Measurements from ENCODE around the gene CLTCL1.
"Not testable (repeated sequence)": the region's sequence is repeated elsewhere in the genome, so short reads cannot be mapped to it uniquely, and the experiment has no call there.

The CLTCL1 gene

DNA sequence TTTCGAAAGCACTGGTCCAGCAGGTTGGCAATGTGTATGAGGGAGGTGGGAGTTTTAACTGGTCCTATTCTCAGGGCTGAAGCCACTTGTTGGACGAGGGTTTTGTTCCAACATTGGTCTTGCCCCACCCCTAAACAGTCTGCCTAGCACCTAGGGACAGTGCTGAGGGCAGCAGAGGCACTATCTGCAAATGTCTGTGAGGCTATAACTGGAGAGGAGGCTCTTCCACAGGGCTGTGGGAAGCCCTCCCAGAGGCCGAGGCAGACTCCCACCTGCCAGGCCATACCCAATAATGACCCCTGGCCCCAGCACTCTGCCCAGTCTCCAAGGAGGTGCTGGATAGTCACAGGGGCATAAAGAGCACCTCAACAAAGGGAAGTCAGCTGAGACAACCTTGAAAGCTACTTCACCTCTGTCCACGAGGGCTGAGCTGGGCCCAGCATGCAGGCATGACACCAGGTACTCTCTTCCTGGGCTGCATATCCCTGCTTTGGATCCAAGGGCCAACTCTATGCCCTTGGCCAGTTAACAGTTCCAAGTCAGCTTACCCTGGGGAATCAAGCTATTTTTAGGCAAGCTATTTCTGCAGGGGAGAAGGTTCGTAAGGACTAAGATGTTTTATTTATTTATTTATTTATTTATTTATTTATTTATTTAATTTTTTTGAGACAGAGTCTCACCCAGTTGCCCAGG lies 72.8 kb downstream of the CLTCL1 start:
- DNase-seq = no peak

DNA sequence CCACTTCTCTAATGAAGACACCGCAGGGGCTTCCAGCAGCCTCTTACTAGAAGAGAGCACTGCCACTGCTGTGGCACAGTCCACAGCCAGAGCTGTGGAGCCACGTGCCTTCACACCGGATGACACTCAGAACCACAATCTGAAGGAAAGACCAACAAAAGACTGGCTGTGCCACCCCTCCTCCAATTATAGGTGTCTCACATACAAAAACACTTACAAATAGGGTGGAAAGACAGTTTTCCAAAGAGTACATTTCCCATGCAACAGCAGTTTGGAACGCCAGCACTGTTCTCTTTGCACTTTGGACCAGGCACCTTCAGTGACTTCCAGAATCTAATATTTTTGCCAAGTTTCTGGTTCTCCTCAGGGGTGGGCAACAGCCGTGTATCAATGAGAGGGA lies 74.9 kb downstream of the CLTCL1 start:
- no peak for DNase-seq

DNA sequence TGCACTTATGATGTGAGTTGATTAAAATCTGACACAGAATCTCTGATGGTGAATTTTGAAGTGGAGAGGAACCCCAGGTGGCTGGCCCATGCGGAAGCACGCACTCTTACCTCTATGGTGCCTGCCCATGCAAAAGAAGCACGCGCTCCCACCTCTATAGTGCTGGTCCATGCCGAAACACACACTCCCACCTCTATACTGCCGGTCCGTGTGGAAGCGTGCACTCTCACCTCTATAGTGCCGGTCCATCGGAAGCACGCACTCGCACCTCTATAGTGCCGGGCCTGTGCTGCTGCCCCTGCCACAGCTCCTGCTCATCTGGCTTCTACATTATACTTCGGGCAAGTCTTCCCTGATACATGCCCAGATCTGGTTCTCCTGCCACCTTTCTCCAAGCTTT lies 76.2 kb downstream of the CLTCL1 start:
- no peak for DNase-seq

DNA sequence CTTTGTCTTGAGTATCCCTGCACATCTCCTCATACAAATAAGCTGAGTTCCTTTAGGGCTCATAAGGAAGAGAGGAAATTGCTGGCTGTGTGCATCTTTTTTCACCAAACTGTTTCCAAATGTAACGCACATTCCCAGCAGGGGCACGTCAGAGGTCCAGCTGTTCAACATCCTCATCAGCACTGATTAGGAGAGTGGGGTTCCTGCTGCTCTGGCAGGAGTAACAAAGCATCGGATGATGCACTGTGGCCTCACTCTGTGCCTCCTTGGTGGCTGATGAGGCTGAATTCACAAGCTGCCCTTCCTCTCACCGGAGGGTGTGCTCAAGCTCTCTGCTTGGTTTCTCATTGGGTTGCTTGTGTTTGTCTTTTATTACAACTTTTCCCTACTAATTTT lies 77.4 kb downstream of the CLTCL1 start:
- no peak for DNase-seq

DNA sequence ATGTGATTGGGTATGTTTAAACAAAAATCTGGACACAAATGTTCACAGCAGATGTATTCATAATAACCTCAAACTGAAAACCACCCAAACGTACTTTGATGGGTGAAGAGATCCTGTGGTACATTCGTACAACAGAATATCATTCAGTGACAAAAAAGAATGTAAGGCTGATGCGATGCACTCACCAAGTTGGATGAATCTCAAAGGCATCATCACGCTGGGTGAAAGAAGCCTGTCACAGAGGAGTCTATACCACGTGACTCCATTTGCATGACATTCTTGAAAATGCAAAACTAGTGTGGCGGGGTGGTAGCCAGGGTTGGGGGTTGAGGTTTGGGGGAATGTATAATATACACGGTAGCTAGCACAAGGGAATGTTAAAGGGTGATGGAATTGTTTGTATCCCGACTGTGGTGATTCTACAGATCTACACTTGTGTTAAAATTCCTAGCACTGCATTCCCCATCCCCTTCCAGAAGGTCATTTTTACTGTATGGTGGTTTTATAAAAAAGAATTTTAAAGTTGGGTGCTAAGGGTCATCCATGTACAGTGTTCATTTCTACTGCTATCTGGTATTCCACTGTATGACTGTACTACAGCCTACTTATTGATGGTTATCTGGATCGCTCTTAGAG lies 78.0 kb downstream of the CLTCL1 start:
- DNase-seq = peak in 11 of 56 donors; percentile 5 to 52 (median 28)

DNA sequence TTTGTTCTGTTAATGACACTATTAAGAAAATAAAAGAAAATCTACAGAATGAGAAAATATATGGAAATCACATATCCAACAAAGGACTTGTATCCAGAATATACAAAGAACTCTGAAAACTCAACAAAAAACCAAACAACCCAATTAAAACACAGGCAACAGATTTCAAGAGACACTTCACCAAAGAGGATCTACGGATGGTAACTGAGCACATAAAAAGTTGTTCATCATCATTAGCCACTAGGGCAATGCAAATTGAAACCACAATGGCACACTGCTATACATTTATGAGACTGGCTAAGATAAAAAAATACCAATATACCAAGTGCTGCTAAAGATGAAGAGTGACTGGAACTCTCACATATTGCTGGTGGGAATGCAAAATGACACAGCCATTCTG lies 78.5 kb downstream of the CLTCL1 start:
- DNase-seq = no peak

DNA sequence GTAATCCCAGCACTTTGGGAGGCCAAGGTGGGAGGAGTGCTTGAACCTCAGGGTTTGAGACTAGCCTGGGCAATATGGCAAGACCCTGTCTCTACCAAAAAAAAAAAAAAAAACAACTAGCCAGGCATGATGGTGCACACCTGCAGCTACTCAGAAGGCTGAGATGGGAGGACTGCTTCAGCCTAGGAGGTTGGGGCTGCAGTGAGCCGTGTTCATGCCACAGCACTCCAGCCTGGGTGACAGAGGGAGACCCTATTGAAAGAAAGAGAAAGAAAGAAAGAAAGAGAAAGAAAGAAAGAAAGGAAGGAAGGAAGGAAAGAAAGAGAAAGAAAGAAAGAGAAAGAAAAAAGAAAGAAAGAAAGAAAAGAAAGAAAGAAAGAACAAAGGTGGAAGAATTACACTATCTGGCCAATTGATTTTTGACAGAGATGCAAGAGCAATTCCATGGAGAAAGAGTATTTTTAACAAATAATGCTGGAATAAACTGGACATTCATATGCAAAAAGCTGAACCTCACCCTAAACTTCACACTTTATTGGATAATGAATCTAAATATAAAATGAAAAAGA lies 79.1 kb downstream of the CLTCL1 start:
- no peak for DNase-seq

DNA sequence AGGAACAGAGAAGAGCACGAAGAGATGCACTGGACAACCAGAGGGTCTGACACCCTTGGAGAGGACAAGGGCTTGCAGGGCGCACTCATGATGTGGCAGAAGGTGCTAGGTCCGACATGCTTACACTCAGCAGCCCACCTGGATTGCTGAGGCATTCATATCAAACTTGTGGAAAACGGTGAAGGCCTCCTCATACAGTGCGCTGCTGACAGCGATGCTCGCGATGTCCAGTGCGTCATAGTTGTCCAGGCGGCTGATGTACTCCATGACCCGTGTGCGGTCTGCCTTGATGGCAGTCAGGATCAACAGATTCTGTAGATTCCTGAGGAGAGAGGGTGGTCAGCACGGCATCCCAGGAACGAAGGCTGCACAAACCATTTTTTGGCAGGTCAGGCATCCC lies 81.3 kb downstream of the CLTCL1 start:
- DNase-seq = no peak

DNA sequence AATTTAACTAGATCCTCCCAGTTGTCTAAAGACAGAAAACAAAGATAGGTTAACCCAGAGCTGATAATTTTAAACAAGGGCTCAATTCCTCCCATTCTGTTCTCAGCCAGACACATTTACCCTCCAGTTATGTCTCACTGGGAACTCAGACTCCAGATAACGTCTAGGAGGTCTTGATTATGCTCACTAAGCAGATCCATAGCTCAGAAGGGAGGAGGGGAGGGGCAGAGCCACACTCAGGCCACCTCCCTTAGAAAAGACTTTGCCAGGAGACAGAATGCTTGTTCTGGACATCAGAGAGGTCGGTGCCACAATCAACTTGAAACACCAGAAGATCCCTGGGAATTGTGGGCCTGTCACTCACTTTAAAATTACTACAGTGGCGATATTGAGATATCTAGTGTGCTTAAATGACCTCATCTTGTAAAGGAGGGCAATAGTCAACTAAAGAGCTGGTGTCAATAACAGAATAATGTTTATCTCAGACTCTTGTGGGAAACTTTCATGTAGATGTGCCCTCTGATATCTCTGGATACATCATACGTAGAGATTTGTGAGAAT lies 83.2 kb downstream of the CLTCL1 start:
- DNase-seq = no peak

DNA sequence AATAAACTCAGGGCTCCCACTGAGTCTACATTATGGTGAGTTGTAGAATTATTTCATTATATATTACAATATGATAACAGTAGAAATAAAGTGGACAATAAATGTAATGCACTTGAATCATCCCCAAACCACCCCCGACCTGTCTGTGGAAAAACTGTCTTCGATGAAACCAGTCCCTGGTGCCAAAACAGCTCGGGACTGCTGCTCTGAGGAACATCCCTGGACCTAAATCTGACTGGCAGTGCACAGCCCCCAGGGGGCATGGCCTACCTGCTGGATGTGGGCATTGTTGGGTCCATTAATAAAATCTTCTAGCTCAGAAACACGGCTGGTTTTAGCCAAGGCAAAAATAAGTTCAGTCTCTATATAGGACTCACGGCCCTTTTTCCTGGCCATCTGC lies 83.6 kb downstream of the CLTCL1 start:
- no peak for DNase-seq

DNA sequence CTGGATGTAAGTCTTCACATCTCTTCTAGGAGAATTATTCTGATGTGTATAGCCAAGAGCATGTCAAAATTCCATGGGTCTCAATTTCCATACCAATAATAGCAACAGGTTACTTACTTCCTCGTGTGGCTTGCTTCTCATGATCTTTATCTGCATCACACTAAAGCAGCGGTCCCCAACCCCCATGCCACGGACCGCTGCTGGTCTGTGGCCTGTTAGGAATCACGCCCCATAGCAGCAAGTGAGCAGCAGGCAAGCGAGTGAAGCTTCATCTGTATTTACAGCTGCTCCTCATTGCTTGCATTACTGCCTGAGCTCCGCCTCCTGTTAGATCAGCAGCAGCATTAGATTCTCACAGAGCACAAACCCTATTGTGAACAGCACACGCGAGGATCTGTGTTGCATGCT lies 84.1 kb downstream of the CLTCL1 start:
- peak in 4 of 56 donors; percentile 15 to 55 (median 26) for DNase-seq

DNA sequence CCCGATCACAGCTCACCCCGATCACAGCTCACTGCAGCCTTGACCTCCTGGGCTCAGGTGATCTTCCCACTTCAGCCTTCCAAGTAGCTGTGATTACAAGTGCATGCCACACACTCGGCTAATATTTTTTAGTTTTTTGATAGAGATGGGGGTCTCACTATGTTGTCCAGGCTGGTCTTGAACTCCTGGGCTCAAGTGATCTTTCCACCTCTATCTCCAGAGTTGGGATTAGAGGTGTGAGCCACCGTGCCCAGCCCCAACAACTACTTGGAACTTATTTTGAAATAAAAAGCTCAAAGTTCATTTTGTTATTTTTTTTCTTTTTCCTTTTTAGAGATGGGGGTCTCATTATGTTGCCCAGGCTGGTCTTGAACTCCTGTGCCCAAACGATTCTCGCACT lies 85.2 kb downstream of the CLTCL1 start:
- DNase-seq = no peak

DNA sequence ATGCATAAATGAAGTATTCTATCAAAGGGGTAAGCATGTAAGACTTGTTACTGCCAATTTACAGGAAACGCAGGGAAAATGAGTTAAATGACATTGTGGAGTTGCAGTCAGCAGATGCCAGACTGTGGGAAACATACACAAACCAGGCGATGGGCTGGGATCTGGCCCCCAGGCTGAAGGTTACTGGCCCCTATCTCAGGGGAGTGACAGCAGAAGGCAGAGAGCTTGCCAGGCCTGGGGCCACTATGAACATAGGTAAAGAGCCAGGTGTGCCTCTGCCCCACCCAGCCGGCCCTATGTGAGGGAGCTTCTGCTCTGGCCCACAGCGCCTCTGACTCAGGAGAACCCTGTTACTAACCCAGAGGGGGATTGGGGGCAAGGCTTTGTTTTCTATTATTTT lies 86.9 kb downstream of the CLTCL1 start:
- DNase-seq = no peak

DNA sequence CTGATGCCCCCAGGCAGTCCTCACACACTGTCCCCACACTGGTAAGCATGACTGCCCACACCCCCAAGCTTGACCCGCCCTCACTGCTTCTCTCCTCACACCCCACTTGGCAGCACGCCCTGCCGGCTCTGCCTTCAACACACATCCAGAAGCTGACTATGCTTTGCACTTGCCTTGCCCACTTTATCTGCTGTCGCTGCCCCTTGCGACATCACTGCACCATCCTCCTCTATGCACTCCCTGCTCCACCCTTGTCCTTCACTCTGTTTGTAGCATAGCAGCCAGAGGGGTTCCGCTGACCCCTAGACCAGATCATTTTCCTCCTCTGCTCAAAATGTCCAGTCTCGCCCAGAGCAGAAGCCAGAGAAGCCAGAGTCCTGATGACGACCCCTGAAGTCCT lies 87.7 kb downstream of the CLTCL1 start:
- DNase-seq = no peak

DNA sequence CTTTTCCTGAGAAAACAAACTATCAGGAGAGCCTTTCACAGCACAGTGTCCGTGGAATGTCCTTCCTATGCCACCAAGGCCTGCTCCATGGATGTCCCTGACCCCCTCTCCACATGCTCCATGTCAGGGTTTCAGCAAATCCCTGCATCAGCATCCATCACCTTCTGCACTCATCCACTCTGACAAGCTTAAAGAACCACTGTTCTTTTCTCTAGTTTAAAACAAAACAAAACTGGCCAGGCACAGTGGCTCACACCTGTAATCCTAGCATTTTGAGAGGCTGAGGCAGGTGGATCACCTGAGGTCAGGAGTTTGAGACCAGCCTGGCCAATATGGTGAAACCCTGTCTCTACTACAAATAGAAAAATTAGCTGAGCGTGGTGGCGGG lies 88.7 kb downstream of the CLTCL1 start:
- not testable (repeated sequence) for DNase-seq

DNA sequence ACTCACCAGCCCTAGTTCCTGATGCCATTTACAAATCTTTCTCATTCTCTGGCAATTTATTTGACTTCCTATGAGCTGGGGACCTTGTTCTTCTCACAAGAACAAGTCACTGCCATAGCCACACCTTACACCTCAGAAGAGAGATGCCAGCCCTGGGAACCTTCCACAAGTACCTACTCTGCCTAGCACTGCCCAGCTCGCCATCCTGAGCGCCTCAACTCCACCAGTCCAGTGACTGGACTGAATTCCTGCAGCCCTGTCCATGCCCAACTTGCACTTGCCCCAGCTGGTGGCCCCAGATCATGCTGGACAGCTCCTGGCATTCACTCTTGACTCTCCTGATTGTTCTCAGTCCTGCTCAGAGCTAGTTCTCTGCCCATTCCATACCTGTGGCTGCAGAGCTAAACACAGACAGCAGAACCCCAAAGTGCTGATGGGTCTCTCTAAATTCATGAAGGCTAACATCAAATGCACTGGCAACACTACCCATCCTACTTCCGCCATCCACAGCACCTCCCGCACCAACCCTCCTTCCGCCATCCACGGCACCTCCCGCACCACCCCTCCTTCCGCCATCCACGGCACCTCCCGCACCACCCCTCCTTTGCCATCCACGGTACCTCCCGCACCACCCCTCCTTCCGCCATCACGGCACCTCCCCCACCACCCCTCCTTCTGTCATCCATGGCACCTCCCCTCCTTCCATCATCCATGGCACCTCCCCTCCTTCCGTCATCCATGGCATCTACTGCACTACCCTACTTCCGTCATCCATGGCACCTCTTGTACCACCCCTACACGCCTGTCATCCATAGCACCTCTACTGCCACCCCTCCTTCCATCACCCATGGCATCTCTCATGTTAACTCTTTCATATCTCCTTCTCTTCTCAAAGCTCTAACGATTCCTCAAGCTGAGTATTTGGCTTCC lies 89.4 kb downstream of the CLTCL1 start:
- DNase-seq = no peak

DNA sequence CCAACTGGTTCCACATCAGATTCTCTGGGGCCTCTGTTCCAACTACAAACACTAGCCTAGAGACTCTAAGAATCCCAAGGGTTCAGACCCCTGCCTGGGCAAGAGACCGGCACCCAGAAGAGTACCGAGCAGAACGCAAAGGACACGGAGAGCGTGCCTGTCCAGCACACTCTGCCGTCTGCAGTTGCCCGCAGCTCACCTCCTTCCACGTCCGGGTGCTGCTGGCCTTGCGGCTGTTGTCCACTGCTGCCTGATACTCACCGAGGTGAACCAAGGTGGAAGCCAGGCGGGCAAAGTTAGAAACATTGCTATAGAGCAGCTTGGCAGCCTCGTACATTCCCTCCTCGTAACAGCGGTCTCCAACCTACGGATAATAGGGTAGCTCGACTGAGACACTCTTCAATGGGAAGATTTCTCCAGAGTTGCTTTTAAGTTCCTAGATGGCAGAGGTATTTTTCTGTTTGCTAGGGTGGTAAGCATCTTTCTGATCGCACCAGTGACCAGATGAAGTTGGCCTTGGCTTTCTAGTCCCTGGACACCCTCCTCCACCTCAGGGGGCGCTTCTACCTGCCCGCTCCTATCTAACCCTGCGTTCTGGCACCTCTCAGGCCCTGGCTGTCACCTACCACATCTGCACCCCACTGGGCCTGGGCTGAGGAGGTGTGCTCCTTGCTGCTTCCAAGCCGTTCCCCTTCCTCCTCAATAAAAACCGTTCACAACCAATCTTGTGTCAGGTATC lies 90.2 kb downstream of the CLTCL1 start:
- no peak for DNase-seq

DNA sequence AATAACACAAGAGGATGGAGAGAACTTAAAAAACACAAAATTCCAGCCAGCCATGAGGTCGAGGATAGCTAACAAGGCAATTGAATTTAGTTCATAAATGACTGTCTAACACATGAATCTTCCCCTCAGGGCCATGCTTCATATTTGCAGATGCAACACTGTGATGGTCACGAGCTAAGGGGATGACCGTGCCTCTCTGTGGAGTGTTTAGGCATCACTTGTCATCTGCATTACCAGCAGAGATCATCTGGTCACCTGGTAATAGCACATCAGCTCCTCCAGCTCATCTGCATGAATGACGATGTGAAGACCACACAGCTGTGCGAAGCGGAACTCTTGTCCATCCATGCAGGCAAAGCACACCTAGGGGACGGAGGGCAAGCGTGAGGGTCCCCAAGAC lies 92.0 kb downstream of the CLTCL1 start:
- no peak for DNase-seq

DNA sequence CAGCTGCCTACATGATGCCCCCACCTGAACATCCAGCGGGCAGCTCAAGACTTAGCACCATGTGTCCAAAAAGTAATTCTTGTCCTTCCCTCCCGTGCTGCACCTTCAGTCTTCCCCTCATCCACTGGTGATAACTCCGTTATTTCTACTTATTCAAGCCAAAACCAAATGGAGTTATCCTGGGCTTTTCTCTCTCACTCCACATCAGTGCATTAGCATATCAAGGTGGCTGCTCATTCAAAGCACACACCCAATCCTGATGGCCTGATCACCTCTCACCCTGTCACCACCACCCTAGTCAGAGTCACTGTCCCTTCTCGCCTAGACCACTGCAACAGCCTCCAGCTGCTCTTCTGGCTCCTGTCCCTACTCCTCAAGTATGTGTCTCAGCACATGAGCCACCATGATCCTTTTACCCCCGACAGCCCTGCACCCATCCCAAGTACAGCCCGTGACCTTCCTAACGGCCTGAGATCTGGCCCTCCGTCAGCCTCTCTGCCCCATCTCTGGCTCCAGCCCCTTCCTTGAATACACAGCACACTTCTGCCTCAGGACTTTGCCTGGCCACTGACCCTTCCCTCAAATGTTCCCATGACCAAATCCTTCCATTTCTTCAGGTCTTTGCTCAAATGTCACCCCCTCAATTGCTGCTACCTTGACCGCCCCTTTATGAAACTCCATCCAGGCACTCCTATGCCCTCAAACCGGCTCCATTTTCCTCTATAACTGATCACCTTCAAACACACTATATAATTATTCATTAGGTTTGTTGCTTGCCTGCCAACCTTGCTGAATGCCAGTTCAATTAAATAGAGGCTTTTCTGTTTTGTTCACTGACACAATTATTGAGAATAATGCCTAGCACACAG lies 93.3 kb downstream of the CLTCL1 start:
- no peak for DNase-seq

Measured in amygdala (tissue), 56 donors.